Esophagus muscularis mucosa (tissue), 4 donors: Measurements from ENCODE around the gene TMEM150B.
A peak's percentile ranks its signal among the peaks of the same experiment; 100 is the strongest.

Source experiments
- CTCF ChIP-seq, 3 experiments: fragments of 200-600 bp in 2 of 3; fragments of 450-650 bp in 1 of 3; sonication (generic) in 2 of 3; IDR thresholded peaks; one replicate each; pipeline ENCODE4 v1.5.1; 2017 to 2019; ENCODE audit warnings: antibody characterized with exemption in 3 of 3, mild to moderate bottlenecking in 2 of 3, moderate library complexity in 1 of 3
- EP300 ChIP-seq: sonication (generic); formaldehyde crosslinking; IDR thresholded peaks from one replicate; pipeline ENCODE4 v1.6.1; 2017; ENCODE audit warnings: antibody characterized with exemption
- POLR2A ChIP-seq: fragments of 450-650 bp; IDR thresholded peaks from one replicate; pipeline ENCODE4 v1.6.1; 2017; ENCODE audit warnings: antibody characterized with exemption, moderate library complexity, mild to moderate bottlenecking, low read depth
- POLR2AphosphoS5 ChIP-seq, 2 donors: sonication (generic); formaldehyde crosslinking; IDR thresholded peaks; one replicate each; pipeline ENCODE4 v1.6.1; 2017; ENCODE audit warnings: antibody characterized with exemption in 2 of 2

DNA sequence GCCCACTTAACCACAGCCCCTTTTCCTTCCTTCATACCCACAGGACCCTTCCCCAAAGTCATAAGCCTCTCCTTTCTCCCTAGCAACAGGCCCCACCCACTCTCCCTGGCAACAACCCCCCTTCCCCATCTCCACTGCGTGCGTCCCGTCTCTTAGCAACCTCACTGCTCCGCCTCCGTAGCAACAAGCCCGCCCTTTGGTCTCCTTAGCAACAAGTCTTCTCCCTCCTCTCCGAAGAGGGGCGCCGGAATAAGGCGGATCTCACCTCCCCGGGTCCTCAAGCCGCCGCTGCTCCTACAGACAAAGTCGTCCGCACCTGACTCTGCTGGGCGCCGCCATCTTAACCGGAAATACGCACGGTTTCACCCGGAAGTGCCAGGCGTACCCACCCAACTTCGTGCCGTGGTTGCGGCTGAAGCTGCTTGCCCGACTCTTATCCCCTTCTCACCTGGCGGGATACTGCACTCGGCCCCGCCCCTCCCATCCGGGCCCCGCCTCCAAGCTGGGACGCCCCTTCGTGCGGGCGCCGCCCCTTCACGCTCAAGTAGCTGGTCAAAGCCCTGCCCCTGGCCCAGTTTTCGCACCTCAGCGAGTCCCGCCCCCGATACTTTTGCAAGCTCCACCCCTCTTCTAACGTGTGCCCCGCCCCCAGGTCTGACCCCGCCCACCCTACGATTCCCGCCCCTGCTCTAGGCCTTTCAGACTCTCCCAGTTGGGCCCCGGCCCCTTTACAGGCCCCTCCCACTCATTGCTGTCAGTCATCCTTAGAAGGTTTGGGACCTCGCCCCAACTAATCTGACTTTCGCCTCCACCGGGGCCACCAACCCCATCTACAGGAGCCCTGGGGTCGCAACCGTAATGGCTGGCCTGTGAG lies 45.1 kb downstream of the TMEM150B start, which contains the start of gene HSPBP1:
- peak in 1 of 3 experiments; percentile 9 for TF ChIP-seq CTCF (IDR thresholded peaks at IDR 0.05)
- TF ChIP-seq POLR2AphosphoS5 (IDR thresholded peaks at IDR 0.05) = peak; percentile 75 to 86
- no peak for TF ChIP-seq EP300
- no peak for TF ChIP-seq POLR2A
